Upper lobe of right lung (tissue), 1 donor: Measurements from ENCODE around the gene DHRSX. TPM values are rescaled to one million over a fixed set of nuclear protein-coding genes. Genes with fewer than 3 reads are reported as not detected.

Experiments used
- ATAC-seq: fragments of 200-7000 bp; cut with Tn5 transposase; one replicate; pipeline ENCODE4 v1.9.1; 2020; ENCODE audit warnings: mild to moderate bottlenecking, moderate library complexity
- DNase-seq: peaks from one replicate; pipeline ENCODE4 v3.0.0-alpha.2; 2020
- H3K27ac ChIP-seq: fragments of 200-600 bp; one replicate; pipeline ENCODE4 v1.8.0; 2022
- H3K27me3 ChIP-seq: fragments of 200-600 bp; one replicate; pipeline ENCODE4 v1.8.0; 2022; ENCODE audit warnings: mild to moderate bottlenecking
- H3K36me3 ChIP-seq: fragments of 200-600 bp; one replicate; pipeline ENCODE4 v1.8.0; 2022
- H3K4me1 ChIP-seq: fragments of 200-600 bp; one replicate; pipeline ENCODE4 v1.8.0; 2022
- H3K4me3 ChIP-seq: fragments of 200-600 bp; one replicate; pipeline ENCODE4 v1.8.0; 2022; ENCODE audit warnings: mild to moderate bottlenecking
- H3K9me3 ChIP-seq: fragments of 200-600 bp; one replicate; pipeline ENCODE4 v1.8.0; 2022
- intact Hi-C: fragments of 100-400 bp; cut with DNase I; formaldehyde crosslinking; loops from one replicate; pipeline ENCODE4 v1.11.0; 2022
- total RNA-seq: library from RNA; stranded (reverse); fragmentation: NEBNext Ultra II Directional; extraction: Animal tissue kit (Norgen Biotek cat#: 25700); gene quantifications from one replicate; pipeline ENCODE4 v1.2.1, GENCODE V29; 2021
- TF ChIP-seq, protein P1 (sequence below): fragments of 200-600 bp; IDR thresholded peaks from one replicate; pipeline ENCODE4 v1.8.0; 2022; ENCODE audit warnings: antibody characterized with exemption
- donor health status: DM: no; HTN: yes; CAD: no; lungs with severe emphysema.

DHRSX gene
- total RNA-seq, 1 donor from 2014 or later, result 34.8 TPM

DNA sequence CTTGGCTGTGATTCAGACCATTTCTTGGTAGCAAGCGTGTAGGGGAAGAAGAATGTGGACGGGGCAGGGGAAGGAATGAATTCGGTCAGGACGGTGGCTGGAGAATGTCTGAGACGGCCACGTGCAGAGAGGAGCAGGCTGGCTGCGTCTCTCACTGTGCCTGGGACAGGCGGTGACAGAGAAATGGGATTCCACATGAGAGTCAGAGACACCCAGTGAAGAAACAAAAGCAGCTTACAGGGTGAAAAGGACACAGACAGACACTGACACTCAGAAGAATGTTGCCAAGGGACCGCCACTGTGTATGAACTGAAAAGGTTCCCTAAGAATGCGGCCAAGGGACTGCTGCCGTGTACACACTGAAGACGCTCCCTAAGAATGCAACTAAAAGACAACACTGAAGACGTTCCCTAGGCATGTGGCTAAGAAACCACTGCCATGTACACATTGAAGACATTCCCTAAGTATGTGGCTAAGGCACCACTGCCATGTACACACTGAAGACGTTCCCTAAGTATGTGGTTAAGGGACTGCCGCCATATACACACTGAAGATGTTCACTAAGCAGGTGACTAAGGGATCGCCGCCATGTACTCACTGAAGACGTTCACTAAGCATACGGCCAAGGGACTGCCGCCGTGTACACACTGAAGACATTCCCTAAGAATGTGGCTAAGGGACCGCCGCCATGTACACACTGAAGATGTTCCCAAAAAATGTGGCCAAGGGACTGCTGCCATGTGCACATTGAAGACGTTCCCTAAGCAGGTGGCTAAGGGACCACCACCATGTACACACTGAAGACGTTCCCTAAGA lies 49.1 kb downstream of the DHRSX start:
- TF ChIP-seq, protein P1, sequence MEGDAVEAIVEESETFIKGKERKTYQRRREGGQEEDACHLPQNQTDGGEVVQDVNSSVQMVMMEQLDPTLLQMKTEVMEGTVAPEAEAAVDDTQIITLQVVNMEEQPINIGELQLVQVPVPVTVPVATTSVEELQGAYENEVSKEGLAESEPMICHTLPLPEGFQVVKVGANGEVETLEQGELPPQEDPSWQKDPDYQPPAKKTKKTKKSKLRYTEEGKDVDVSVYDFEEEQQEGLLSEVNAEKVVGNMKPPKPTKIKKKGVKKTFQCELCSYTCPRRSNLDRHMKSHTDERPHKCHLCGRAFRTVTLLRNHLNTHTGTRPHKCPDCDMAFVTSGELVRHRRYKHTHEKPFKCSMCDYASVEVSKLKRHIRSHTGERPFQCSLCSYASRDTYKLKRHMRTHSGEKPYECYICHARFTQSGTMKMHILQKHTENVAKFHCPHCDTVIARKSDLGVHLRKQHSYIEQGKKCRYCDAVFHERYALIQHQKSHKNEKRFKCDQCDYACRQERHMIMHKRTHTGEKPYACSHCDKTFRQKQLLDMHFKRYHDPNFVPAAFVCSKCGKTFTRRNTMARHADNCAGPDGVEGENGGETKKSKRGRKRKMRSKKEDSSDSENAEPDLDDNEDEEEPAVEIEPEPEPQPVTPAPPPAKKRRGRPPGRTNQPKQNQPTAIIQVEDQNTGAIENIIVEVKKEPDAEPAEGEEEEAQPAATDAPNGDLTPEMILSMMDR, result no peak
- H3K27ac ChIP-seq, result no peak overlapping the region
- DNase-seq, result peak; percentile 29
- ATAC-seq, result peak; percentile 25
- intact Hi-C loops, result no loop called here
- H3K27me3 ChIP-seq, result no peaks in the 10 kb centered on the region
- H3K9me3 ChIP-seq, result no peaks in the 10 kb centered on the region
- no peak overlapping the region for H3K4me3 ChIP-seq
- H3K4me1 ChIP-seq, result no peaks in the 10 kb centered on the region
- H3K36me3 ChIP-seq, result no peaks in the 10 kb centered on the region

GRCh38 chrX:2450681-2451080 lies 50.1 kb downstream of the DHRSX start:
- TF ChIP-seq, protein P1, result no peak
- H3K9me3 ChIP-seq, result no peaks in the 10 kb centered on the region
- no peaks in the 10 kb centered on the region for H3K36me3 ChIP-seq
- DNase-seq (no peak), ATAC-seq (no peak)
- H3K27me3 ChIP-seq, result no peaks in the 10 kb centered on the region
- no peak overlapping the region for H3K4me3 ChIP-seq
- H3K4me1 ChIP-seq, result no peaks in the 10 kb centered on the region
- no peak overlapping the region for H3K27ac ChIP-seq
- intact Hi-C loops, result no loop called here

DNA sequence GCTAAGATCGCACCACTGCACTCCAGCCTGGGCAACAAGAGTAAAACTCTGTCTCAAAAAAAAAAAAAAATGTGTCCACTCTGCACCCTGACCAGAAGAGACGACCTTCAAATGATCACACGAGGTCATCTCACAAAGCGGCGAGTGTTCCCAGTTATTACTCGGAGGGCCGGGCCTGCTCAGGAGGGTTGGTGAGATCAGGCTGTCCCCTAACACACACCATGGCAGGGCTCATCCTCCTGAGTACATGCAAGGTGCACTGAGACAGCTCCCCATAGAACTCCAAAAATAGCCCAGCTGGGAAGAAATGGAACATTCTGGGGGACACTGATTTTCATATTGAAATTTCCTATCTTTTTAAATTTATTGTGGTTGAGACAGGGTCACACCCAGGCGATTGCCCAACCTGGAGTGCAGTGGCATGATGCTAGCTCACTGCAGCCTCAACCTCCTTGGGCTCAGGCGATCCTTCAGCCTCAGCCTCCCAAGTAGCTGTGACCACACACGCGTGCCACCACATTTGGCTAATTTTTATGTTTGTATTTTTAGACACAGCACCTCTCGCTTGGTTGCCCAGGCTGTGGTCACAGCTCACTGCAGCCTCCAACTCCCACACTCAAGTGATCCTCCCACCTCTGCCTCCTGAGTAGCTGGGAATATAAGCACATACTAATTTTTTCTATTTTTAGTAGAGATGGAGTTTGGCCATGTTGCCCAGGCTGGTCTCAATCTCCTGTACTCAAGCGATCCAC lies 51.5 kb downstream of the DHRSX start:
- Histone ChIP-seq H3K27me3 (no peaks in the 10 kb centered on the region), H3K27ac (no peak overlapping the region), H3K9me3 (no peaks in the 10 kb centered on the region), H3K4me3 (no peak overlapping the region), H3K36me3 (no peaks in the 10 kb centered on the region), H3K4me1 (no peaks in the 10 kb centered on the region)
- ATAC-seq (no peak), DNase-seq (peak; percentile 28)
- intact Hi-C loops, result no loop called here
- TF ChIP-seq, protein P1, result no peak

DNA sequence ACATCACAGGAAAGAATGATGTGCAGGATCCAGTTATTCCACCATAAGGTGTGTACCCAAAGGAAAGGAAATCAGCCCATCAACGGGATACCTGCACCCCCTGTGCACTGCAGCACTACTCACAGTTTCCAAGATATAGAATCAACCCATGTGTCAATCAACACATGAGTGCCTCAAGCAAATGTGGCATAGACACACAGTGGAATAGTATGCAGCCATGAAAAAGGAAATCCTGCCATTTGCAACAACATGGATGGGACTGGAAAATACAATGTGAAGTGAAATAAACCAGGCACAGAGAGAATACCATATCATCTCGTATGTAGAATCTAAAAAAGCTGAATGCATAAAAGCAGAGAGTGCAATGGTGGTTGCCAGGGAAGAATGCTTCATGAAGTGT lies 53.3 kb downstream of the DHRSX start:
- TF ChIP-seq, protein P1, result no peak
- Histone ChIP-seq H3K27me3 (no peaks in the 10 kb centered on the region), H3K27ac (no peak overlapping the region), H3K4me3 (no peak overlapping the region), H3K36me3 (no peaks in the 10 kb centered on the region), H3K4me1 (no peaks in the 10 kb centered on the region), H3K9me3 (no peaks in the 10 kb centered on the region)
- no peak for DNase-seq
- intact Hi-C loops, result no loop called here
- ATAC-seq, result no peak

GRCh38 chrX:2446815-2447214 lies 54.0 kb downstream of the DHRSX start:
- DNase-seq, result peak; percentile 29
- no peaks in the 10 kb centered on the region for H3K9me3 ChIP-seq
- TF ChIP-seq, protein P1, result no peak
- intact Hi-C loops, result no loop called here
- no peak overlapping the region for H3K4me3 ChIP-seq
- H3K27me3 ChIP-seq, result no peaks in the 10 kb centered on the region
- H3K36me3 ChIP-seq, result no peaks in the 10 kb centered on the region
- no peaks in the 10 kb centered on the region for H3K4me1 ChIP-seq
- H3K27ac ChIP-seq, result no peak overlapping the region
- peak; percentile 25 for ATAC-seq
